DMS153 treated with DMSO at 0.1 percent for 48 hours (cell line): ENCODE results near the gene SPRYD4.
"Not testable (repeated sequence)": the region's sequence is repeated elsewhere in the genome, so short reads cannot be mapped to it uniquely, and the experiment has no call there.

ENCODE experiments used
- DNase-seq: peaks from one replicate; lab custom pipeline; 2025; ENCODE audit not compliant: unreplicated experiment; lab: John Stamatoyannopoulos, UW

The SPRYD4 gene

GRCh38 chr12:56468216-56469006, at the start of gene SPRYD4:
SPRYD4 (plus strand) TSS chr12:56468578; CDS start chr12:56468592, 14 bp downstream.
- DNase-seq: peak; percentile 78

GRCh38 chr12:56420411-56420810, 48.0 kb upstream of the SPRYD4 start:
- no peak for DNase-seq

- DNase-seq: peak; percentile 4
Measured at GRCh38 chr12:56425193-56425592, 43.2 kb upstream of the SPRYD4 start.

- DNase-seq: no peak
Measured at GRCh38 chr12:56425940-56426438, 42.4 kb upstream of the SPRYD4 start.

- no peak for DNase-seq
Measured at GRCh38 chr12:56431288-56431687, 37.1 kb upstream of the SPRYD4 start.

GRCh38 chr12:56431850-56432249, 36.5 kb upstream of the SPRYD4 start:
- no peak for DNase-seq

GRCh38 chr12:56434828-56435227, 33.5 kb upstream of the SPRYD4 start:
- no peak for DNase-seq

GRCh38 chr12:56437430-56438176, 30.8 kb upstream of the SPRYD4 start:
- DNase-seq: no peak

GRCh38 chr12:56443208-56443607, 25.2 kb upstream of the SPRYD4 start:
- DNase-seq: not testable (repeated sequence)

GRCh38 chr12:56448860-56449621, 19.3 kb upstream of the SPRYD4 start, which contains the start of gene TIMELESS:
TIMELESS (minus strand) TSS chr12:56449426; CDS start chr12:56434170, 15,256 bp downstream.
- DNase-seq: peak; percentile 90

- DNase-seq: no peak
Measured at GRCh38 chr12:56449622-56449984, 18.8 kb upstream of the SPRYD4 start.

- no peak for DNase-seq
Measured at GRCh38 chr12:56450241-56450640, 18.1 kb upstream of the SPRYD4 start.

GRCh38 chr12:56451147-56451546, 17.2 kb upstream of the SPRYD4 start:
- no peak for DNase-seq

- DNase-seq: no peak
Measured at GRCh38 chr12:56454557-56454956, 13.8 kb upstream of the SPRYD4 start, which contains the start of gene MIP. MIP (minus strand) TSS chr12:56454657; CDS start chr12:56454613, 44 bp downstream.

- no peak for DNase-seq
Measured at GRCh38 chr12:56457817-56458216, 10.6 kb upstream of the SPRYD4 start.

- DNase-seq: no peak
Measured at GRCh38 chr12:56461235-56462159, 6.9 kb upstream of the SPRYD4 start.

- DNase-seq: no peak
Measured at GRCh38 chr12:56462565-56462964, 5.8 kb upstream of the SPRYD4 start.

- no peak for DNase-seq
Measured at GRCh38 chr12:56469007-56469930, 891 bp downstream of the SPRYD4 start.

GRCh38 chr12:56474389-56474788, 6.0 kb downstream of the SPRYD4 start:
- no peak for DNase-seq
